ENCODE results near the gene DPYD.

GRCh38 chr1:97588772-97589171 is 332.1 kb downstream of the DPYD start:
- TF ChIP-seq CTCF (IDR thresholded peaks at IDR 0.05; ENCODE audit: low read length) (no peak), EZH2 (IDR thresholded peaks at IDR 0.05; ENCODE audit: borderline replicate concordance, low read length) (no peak)

Measured in OCI-LY1 (cell line).